ENCODE measurements around the gene POGZ. TPM values are rescaled to one million over a fixed set of nuclear protein-coding genes. Genes with fewer than 3 reads are reported as not detected.

The POGZ gene
- total and polyA plus RNA-seq, 2 experiments from 2014 or later: 12.9 to 36.3 TPM

- H4K20me1 ChIP-seq (ENCODE audit: insufficient read depth, poor library complexity, severe bottlenecking): no peaks in the 10 kb centered on the region
- H3K9me2 ChIP-seq (replicated peaks; ENCODE audit: insufficient read depth): no peaks in the 10 kb centered on the region
- H3K4me2 ChIP-seq: peak overlapping the region; percentile 82
- peak overlapping the region; percentile 59 for H3K27ac ChIP-seq
- no peak overlapping the region for H3K4me3 ChIP-seq
- WGBS (ENCODE audit: low lambda C conversion rate, missing lambda C conversion rate): 56% methylated on average over 9 of the region's 9 CpGs
- H2AFZ ChIP-seq: no peak overlapping the region
- peaks cover 31% of the 10 kb centered on the region for H3K4me1 ChIP-seq (ENCODE audit: insufficient read depth)
- DNase-seq (ENCODE audit: low spot score): peak; percentile 45
- no peaks in the 10 kb centered on the region for H3K9me3 ChIP-seq (ENCODE audit: low read depth)
- TF ChIP-seq EZH2 (IDR thresholded peaks at IDR 0.05; ENCODE audit: borderline replicate concordance): no peak
- TF ChIP-seq CTCF (IDR thresholded peaks at IDR 0.05; ENCODE audit: poor library complexity): no peak
- TF ChIP-seq EZH2phosphoT487 (IDR thresholded peaks at IDR 0.05; ENCODE audit: low read depth, severe bottlenecking, unreplicated experiment): no peak
- no peaks in the 10 kb centered on the region for H3K36me3 ChIP-seq (replicated peaks; ENCODE audit: insufficient read depth, low read depth)
- peaks cover 11% of the 10 kb centered on the region for H3K79me2 ChIP-seq
- no peaks in the 10 kb centered on the region for H3K27me3 ChIP-seq
These were observed 87.8 kb downstream of the POGZ start for GRCh38 chr1:151371370-151372057.

- no peak overlapping the region for H3K4me3 ChIP-seq
- peaks cover 31% of the 10 kb centered on the region for H3K4me1 ChIP-seq (ENCODE audit: insufficient read depth)
These were observed 88.9 kb downstream of the POGZ start for GRCh38 chr1:151370211-151370911.

DNA sequence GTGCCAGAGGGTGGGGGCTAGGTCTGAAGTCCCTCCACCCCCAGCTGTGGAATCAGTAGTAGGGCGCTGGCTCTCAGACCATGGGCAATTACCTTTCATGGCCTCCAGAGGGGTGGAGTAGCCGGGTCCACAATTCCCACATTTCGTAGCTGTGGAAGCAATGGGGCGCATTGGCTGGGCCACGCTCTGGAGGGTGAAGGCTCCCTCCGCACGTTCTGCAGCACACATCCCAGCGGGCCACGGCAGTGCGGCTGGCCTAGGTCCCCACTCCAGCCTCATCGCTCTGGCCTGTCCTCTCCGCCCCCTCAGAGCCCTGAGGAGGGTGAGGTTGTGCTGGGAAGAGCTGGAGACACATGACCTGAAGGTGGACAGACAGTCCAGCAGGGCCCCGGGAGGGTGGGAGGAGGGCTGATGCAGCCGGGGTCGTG, 89.7 kb downstream of the POGZ start:
- H4K20me1 ChIP-seq (ENCODE audit: insufficient read depth, poor library complexity, severe bottlenecking): no peaks in the 10 kb centered on the region
- H3K36me3 ChIP-seq (replicated peaks; ENCODE audit: insufficient read depth, low read depth): no peaks in the 10 kb centered on the region
- H3K4me2 ChIP-seq: no peak overlapping the region
- no peak overlapping the region for H3K4me3 ChIP-seq
- H3K4me1 ChIP-seq (ENCODE audit: insufficient read depth): peaks cover 31% of the 10 kb centered on the region
- TF ChIP-seq EZH2 (IDR thresholded peaks at IDR 0.05; ENCODE audit: borderline replicate concordance) (no peak), EZH2phosphoT487 (IDR thresholded peaks at IDR 0.05; ENCODE audit: low read depth, severe bottlenecking, unreplicated experiment) (no peak), CTCF (IDR thresholded peaks at IDR 0.05; ENCODE audit: poor library complexity) (no peak)
- H3K27me3 ChIP-seq: no peaks in the 10 kb centered on the region
- H3K9me3 ChIP-seq (ENCODE audit: low read depth): no peaks in the 10 kb centered on the region
- H3K27ac ChIP-seq: no peak overlapping the region
- peaks cover 11% of the 10 kb centered on the region for H3K79me2 ChIP-seq
- no peaks in the 10 kb centered on the region for H3K9me2 ChIP-seq (replicated peaks; ENCODE audit: insufficient read depth)
- no peak overlapping the region for H2AFZ ChIP-seq
- DNase-seq (ENCODE audit: low spot score): no peak
- 92% methylated on average over 15 of the region's 15 CpGs for WGBS (ENCODE audit: low lambda C conversion rate, missing lambda C conversion rate)

More at GRCh38 chr1:151370211-151370911, 88.9 kb downstream of the POGZ start:
- no peaks in the 10 kb centered on the region for H4K20me1 ChIP-seq (ENCODE audit: insufficient read depth, poor library complexity, severe bottlenecking)
- H3K4me2 ChIP-seq: peak overlapping the region; percentile 82
- H3K27ac ChIP-seq: peak overlapping the region; percentile 15
- H3K79me2 ChIP-seq: peaks cover 11% of the 10 kb centered on the region
- H3K27me3 ChIP-seq: no peaks in the 10 kb centered on the region
- 72% methylated on average over 6 of the region's 6 CpGs for WGBS (ENCODE audit: low lambda C conversion rate, missing lambda C conversion rate)
- no peaks in the 10 kb centered on the region for H3K9me2 ChIP-seq (replicated peaks; ENCODE audit: insufficient read depth)
- TF ChIP-seq EZH2 (IDR thresholded peaks at IDR 0.05; ENCODE audit: borderline replicate concordance) (no peak), EZH2phosphoT487 (IDR thresholded peaks at IDR 0.05; ENCODE audit: low read depth, severe bottlenecking, unreplicated experiment) (no peak), CTCF (IDR thresholded peaks at IDR 0.05; ENCODE audit: poor library complexity) (no peak)
- no peaks in the 10 kb centered on the region for H3K9me3 ChIP-seq (ENCODE audit: low read depth)
- H2AFZ ChIP-seq: no peak overlapping the region
- no peak for DNase-seq (ENCODE audit: low spot score)
- no peaks in the 10 kb centered on the region for H3K36me3 ChIP-seq (replicated peaks; ENCODE audit: insufficient read depth, low read depth)

All from hepatocyte (in vitro differentiated cells).